Skeletal muscle tissue (tissue), 4 donors: ENCODE results near the gene FAM131C. TPM values are rescaled to one million over a fixed set of nuclear protein-coding genes. Genes with fewer than 3 reads are reported as not detected.

ENCODE experiments used
- H3K27ac ChIP-seq: one replicate; pipeline ENCODE4 v1.7.0; 2013; ENCODE audit warnings: mild to moderate bottlenecking, low read depth, low read length, inconsistent platforms
- H3K27me3 ChIP-seq, 3 donors: one replicate each; pipeline ENCODE4 v1.7.0; 2013; ENCODE audit warnings: low read length in 3 of 3; ENCODE audit not compliant: control insufficient read depth in 3 of 3, insufficient read depth in 3 of 3
- H3K36me3 ChIP-seq, 3 donors: one replicate each; pipeline ENCODE4 v1.7.0; 2013; ENCODE audit warnings: low read length in 3 of 3; ENCODE audit not compliant: control insufficient read depth in 3 of 3, insufficient read depth in 3 of 3
- H3K4me1 ChIP-seq, 3 donors: one replicate each; pipeline ENCODE4 v1.7.0; 2013; ENCODE audit warnings: low read length in 3 of 3, mild to moderate bottlenecking in 3 of 3; ENCODE audit not compliant: control insufficient read depth in 3 of 3, insufficient read depth in 3 of 3
- H3K4me3 ChIP-seq, 3 donors: one replicate each; pipeline ENCODE4 v1.7.0; 2013; ENCODE audit warnings: low read length in 3 of 3
- H3K9ac ChIP-seq, 3 donors: one replicate each; pipeline ENCODE4 v1.7.0; 2013; ENCODE audit warnings: low read length in 3 of 3, mild to moderate bottlenecking in 3 of 3, moderate library complexity in 2 of 3, low read depth in 1 of 3
- H3K9me3 ChIP-seq, 3 donors: one replicate each; pipeline ENCODE4 v1.7.0; 2013; ENCODE audit warnings: low read length in 3 of 3; ENCODE audit not compliant: control insufficient read depth in 3 of 3
- total RNA-seq: library from RNA; depleted of rRNA; stranded (reverse); fragments of >200 nt; gene quantifications from one replicate; pipeline ENCODE4 v1.2.3, GENCODE V29; 2014
- donor health status: Osteomylitis.

FAM131C gene
- total RNA-seq, 1 donor from 2014 or later = not detected

- peak overlapping the region; percentile 99 for H3K27ac ChIP-seq
- no peaks in the 10 kb centered on the region for H3K27me3 ChIP-seq
- peaks cover 0 to 17% (median 5%) of the 10 kb centered on the region in 3 donors for H3K36me3 ChIP-seq
- peak overlapping the region; percentile 92 to 100 (median 98) for H3K9ac ChIP-seq
- H3K9me3 ChIP-seq = no peaks in the 10 kb centered on the region
- H3K4me1 ChIP-seq = peaks cover 56 to 85% (median 72%) of the 10 kb centered on the region in 3 donors
- peak overlapping the region; percentile 79 to 94 (median 89) for H3K4me3 ChIP-seq
These were observed 54.5 kb downstream of the FAM131C start for GRCh38 chr1:16018749-16019643.

GRCh38 chr1:16018308-16018707 is 55.1 kb downstream of the FAM131C start:
- peaks cover 0 to 17% (median 5%) of the 10 kb centered on the region in 3 donors for H3K36me3 ChIP-seq
- H3K27me3 ChIP-seq = no peaks in the 10 kb centered on the region
- peak overlapping the region; percentile 79 to 94 (median 89) for H3K4me3 ChIP-seq
- no peaks in the 10 kb centered on the region for H3K9me3 ChIP-seq
- H3K27ac ChIP-seq = peak overlapping the region; percentile 99
- peak overlapping the region; percentile 92 to 100 (median 98) for H3K9ac ChIP-seq
- H3K4me1 ChIP-seq = peaks cover 62 to 85% (median 74%) of the 10 kb centered on the region in 3 donors

GRCh38 chr1:16017461-16018303 is 55.8 kb downstream of the FAM131C start, which contains the start of gene HSPB7:
TSS of gene HSPB7 (minus strand) at chr1:16018043. CDS start at chr1:16017963, 80 bp downstream.
- Histone ChIP-seq H3K27me3 (no peaks in the 10 kb centered on the region), H3K27ac (peak within 1 kb of the TSS; percentile 99), H3K9me3 (no peaks in the 10 kb centered on the region), H3K9ac (peak within 1 kb of the TSS; percentile 92 to 100 (median 98)), H3K36me3 (peaks cover 0 to 17% (median 5%) of the 10 kb centered on the region in 3 donors), H3K4me3 (peak within 1 kb of the TSS; percentile 85 to 94 (median 89)), H3K4me1 (peaks cover 62 to 83% (median 72%) of the 10 kb centered on the region in 3 donors)

- Histone ChIP-seq H3K4me3 (peak overlapping the region; percentile 85 to 94 (median 89)), H3K36me3 (peaks cover 0 to 17% (median 5%) of the 10 kb centered on the region in 3 donors), H3K27me3 (no peaks in the 10 kb centered on the region), H3K9ac (peak overlapping the region; percentile 92 to 100 (median 98)), H3K4me1 (peaks cover 66 to 86% (median 76%) of the 10 kb centered on the region in 3 donors), H3K9me3 (no peaks in the 10 kb centered on the region), H3K27ac (peak overlapping the region; percentile 99)
These were observed 56.4 kb downstream of the FAM131C start for GRCh38 chr1:16017076-16017460.

GRCh38 chr1:16015960-16016901 is 57.2 kb downstream of the FAM131C start:
- H3K9me3 ChIP-seq = no peaks in the 10 kb centered on the region
- peak overlapping the region; percentile 92 to 100 (median 98) for H3K9ac ChIP-seq
- H3K27ac ChIP-seq = peak overlapping the region; percentile 99
- no peaks in the 10 kb centered on the region for H3K27me3 ChIP-seq
- peaks cover 66 to 79% (median 68%) of the 10 kb centered on the region in 3 donors for H3K4me1 ChIP-seq
- peak overlapping the region; percentile 85 to 94 (median 89) for H3K4me3 ChIP-seq
- H3K36me3 ChIP-seq = peaks cover 0 to 17% (median 5%) of the 10 kb centered on the region in 3 donors

- Histone ChIP-seq H3K27me3 (no peaks in the 10 kb centered on the region), H3K36me3 (peaks cover 0 to 17% (median 5%) of the 10 kb centered on the region in 3 donors), H3K9ac (peak overlapping the region; percentile 92 to 100 (median 98)), H3K4me1 (peaks cover 64 to 72% (median 64%) of the 10 kb centered on the region in 3 donors), H3K9me3 (no peaks in the 10 kb centered on the region), H3K4me3 (peak overlapping the region; percentile 85 to 94 (median 89)), H3K27ac (peak overlapping the region; percentile 99)
These were observed 58.0 kb downstream of the FAM131C start for GRCh38 chr1:16015491-16015890.

- Histone ChIP-seq H3K4me3 (peak overlapping the region; percentile 38 to 94 (median 89)), H3K36me3 (peaks cover 0 to 17% (median 5%) of the 10 kb centered on the region in 3 donors), H3K4me1 (peaks cover 57 to 65% (median 57%) of the 10 kb centered on the region in 3 donors), H3K27ac (peak overlapping the region; percentile 99), H3K27me3 (no peaks in the 10 kb centered on the region), H3K9me3 (no peaks in the 10 kb centered on the region), H3K9ac (peak overlapping the region; percentile 92 to 100 (median 98))
These were observed 58.7 kb downstream of the FAM131C start for GRCh38 chr1:16014509-16015482.

GRCh38 chr1:16013908-16014258 is 59.6 kb downstream of the FAM131C start:
- H3K4me1 ChIP-seq = peaks cover 49 to 58% (median 51%) of the 10 kb centered on the region in 3 donors
- peak overlapping the region in 2 of 3 donors; percentile 89 to 94 for H3K4me3 ChIP-seq
- H3K9ac ChIP-seq = peak overlapping the region; percentile 65 to 100 (median 92)
- H3K36me3 ChIP-seq = peaks cover 0 to 17% (median 5%) of the 10 kb centered on the region in 3 donors
- H3K9me3 ChIP-seq = no peaks in the 10 kb centered on the region
- H3K27me3 ChIP-seq = no peaks in the 10 kb centered on the region
- peak overlapping the region; percentile 99 for H3K27ac ChIP-seq
